Fibroblast of upper back skin (primary cell): ENCODE data around the gene OR56A1.
"Not testable (repeated sequence)": the region's sequence is repeated elsewhere in the genome, so short reads cannot be mapped to it uniquely, and the experiment has no call there.

Experiments used
- DNase-seq: peaks from one replicate; pipeline ENCODE4 v3.0.0-alpha.2; 2013

The OR56A1 gene

DNA sequence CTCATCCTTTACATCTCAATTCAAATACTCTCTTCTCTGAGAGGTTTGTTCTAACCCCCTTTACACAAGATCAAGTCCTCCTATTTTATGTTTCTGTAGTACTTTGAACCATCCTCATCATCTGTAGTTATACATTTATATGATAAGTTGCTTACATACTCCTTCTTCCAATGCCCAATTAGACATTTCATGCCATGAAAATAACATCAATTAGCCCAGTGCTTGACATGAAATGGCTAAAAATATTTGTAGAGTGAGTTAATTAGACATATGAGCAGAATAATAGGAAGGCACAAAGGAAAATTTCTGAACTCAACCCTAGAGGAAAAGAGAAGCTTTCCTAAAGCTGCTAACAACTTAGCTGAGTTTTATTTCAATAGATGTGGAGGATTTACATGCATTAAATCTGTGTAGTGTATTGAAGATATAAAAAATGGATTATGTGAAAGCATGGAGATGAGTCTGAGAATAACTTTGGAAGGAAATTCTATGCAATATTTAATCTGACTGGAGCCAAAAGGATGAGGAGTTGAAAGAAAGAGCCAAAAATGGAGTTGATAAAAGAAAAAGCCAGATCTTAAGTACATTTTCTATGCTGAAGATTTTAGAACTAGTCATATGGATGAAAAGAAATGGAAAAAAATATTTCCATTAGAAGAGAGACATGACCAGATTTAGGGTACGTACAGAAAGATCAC is at the start of gene OR56A1:
OR56A1 (minus strand) TSS at position 51 of the 698 bp plus-strand sequence. CDS start 3,066 bp downstream, outside the sequence.
- no peak for DNase-seq

- DNase-seq = no peak
Observed at GRCh38 chr11:6079463-6079862, 48.9 kb upstream of the OR56A1 start.

DNA sequence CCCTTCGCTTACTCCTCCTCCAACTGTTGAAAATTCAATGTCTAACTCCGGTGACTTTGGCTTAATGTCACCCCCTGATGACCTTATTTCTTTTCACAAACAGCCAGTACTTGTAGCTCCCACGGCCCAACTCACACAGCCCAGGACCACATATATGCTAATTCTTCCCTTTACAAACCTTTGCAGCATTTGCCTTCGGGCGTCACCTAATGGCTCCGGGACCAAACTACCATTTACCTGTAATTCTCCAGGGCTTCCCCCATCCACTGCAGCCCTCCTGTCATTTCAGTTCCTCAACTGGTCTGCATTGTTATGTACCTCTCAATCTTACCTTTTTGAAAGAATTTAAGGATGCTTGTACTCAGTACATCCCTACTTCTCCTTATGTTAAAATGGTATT is 47.2 kb upstream of the OR56A1 start:
- no peak for DNase-seq

DNA sequence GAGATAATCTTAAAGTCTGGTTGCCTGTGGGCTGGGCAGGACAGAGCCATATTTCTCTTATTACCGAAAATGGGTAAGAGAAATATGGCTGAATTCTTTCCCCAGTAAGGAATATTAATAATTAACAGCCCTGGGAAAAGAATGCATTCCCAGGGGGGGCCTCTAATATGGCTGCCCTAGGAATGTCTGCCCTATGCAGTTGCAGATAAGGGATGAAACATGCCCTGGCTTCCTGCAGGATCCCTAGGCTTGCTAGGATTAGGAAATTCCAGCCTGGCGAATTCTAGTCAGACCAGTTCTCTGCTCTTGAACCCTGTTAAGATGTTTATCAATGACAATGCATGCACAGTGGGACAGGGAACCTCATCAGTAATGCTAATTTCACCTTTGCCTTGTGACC is 45.9 kb upstream of the OR56A1 start:
- DNase-seq = not testable (repeated sequence)

DNA sequence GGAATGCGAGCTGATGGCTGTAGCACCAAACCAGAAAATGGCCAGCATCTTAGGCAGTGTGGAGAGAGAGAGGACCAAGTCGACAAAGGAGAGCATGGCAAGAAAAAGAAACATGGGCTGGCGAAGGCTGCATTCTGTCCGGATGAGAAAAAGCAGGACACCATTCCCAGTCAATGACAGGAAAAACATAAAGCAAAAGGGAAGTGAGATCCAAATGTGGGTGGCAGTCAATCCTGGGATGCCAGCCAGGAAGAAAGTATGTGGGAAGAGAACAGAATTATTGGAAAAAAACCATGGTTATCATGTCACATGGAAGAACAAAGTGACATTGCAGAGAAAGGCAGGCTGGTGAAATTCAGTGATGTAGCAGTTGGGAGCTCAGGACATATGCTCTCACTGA is 36.9 kb upstream of the OR56A1 start:
- DNase-seq = no peak

GRCh38 chr11:6062691-6063358 is 32.3 kb upstream of the OR56A1 start:
- DNase-seq = no peak

DNA sequence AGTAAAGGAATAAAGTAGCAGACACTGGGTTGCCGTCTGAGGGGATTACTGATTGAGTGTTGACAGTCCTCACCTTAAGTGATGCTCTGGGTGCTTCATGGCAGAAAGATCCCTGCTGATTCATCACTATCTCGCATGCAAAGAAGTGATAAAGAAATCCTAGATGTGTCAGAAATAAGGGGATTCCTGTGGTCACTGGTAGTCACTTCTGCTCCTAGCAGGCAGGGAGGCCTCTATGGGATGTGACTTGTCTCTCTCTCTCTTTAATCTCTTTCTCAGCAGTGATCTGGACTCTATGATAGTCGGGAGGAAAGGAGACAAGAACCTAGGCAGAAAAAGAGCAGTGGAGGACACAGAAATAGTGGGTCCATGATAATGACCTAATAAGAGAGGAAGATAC is 30.9 kb upstream of the OR56A1 start:
- DNase-seq = no peak

- DNase-seq = no peak
Observed at GRCh38 chr11:6057452-6057851, 26.9 kb upstream of the OR56A1 start.

- no peak for DNase-seq
Observed at GRCh38 chr11:6055569-6055968, 25.0 kb upstream of the OR56A1 start.

- no peak for DNase-seq
Observed at GRCh38 chr11:6052374-6052773, 21.8 kb upstream of the OR56A1 start.

GRCh38 chr11:6040874-6041273 is 10.3 kb upstream of the OR56A1 start:
- no peak for DNase-seq

GRCh38 chr11:6027501-6027900 is 3.1 kb downstream of the OR56A1 start:
- DNase-seq = no peak

DNA sequence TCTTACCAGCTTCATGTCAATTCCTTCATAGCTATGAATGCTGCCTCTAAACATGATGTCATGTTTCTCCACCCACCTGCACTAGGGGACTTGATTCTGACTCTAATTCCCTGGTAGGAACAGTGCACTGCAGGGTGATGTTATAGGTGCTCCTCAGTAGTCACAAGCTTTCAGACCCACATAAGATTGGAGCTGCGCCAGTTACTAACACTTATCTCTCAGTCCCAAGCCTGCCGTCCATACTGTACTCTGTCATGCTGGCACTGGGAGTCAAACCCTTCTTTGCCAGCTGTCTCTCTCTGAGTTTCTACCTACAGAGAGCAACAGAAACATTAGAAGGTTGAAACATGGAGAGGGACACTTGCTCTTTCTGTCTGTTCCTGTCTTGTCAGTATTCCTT is 5.5 kb downstream of the OR56A1 start:
- DNase-seq = no peak

GRCh38 chr11:6022956-6023355 is 7.6 kb downstream of the OR56A1 start:
- DNase-seq = peak; percentile 7

GRCh38 chr11:6013042-6013441 is 17.5 kb downstream of the OR56A1 start:
- DNase-seq = no peak

DNA sequence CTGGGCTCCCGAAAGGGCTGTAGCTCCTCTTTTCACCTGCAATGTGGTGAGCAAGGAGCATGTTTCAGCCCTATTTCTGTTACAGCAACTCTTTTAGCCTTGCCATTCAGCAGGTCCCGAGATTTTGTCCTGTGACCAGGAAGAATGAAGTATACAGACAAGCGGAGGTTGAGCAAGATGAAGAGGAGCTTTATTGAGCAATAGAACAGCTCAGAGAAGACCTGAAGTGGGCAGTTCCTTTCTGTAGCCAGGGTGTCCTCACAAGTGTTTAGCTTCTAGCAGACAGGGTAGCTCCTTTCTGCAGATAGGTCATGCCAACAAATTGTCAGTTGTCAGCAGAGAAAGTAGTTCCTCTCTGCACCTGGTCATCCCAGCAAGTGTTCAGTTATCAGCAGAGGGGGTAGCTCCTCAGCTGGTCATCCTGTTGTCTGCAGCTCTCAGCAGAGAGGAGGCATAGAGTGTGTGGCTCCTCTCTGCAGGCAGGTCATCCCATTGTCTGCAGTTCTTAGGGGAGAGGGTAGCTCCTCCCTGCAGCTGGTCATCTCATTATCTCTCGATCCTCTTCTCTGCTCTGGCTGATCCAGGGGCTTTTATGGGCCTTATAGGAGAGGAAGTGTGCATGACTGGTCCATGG is 18.4 kb downstream of the OR56A1 start:
- DNase-seq = no peak

- no peak for DNase-seq
Observed at GRCh38 chr11:6006846-6007245, 23.7 kb downstream of the OR56A1 start, which contains the start of gene OR56A4. OR56A4 (minus strand) TSS chr11:6006946; CDS start chr11:6002992, 3,954 bp downstream.

- no peak for DNase-seq
Observed at GRCh38 chr11:6006395-6006794, 24.2 kb downstream of the OR56A1 start.

DNA sequence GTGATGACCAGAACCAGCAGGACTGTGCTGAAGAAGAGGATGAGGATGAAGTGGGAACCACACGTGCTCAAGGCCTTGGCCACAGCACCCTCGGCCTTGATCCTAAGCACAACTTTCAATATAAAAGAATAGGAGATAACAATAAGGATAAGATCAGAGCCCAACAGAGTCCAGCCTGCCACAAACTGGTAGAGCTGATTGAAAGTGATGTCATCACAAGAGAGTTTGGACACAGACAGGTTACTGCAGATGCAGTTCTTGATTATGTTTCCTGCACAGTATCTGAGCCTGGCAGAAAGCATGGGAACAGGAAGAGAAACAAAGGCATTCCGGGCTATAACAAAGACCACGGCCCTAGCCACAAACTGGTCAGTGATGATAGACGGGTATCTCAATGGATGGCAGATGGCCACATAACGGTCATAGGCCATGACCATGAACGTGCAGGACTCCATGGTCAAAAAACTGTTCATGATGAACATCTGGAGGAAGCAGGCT is 28.3 kb downstream of the OR56A1 start:
- no peak for DNase-seq

- DNase-seq = no peak
Observed at GRCh38 chr11:5994791-5995190, 35.8 kb downstream of the OR56A1 start.

DNA sequence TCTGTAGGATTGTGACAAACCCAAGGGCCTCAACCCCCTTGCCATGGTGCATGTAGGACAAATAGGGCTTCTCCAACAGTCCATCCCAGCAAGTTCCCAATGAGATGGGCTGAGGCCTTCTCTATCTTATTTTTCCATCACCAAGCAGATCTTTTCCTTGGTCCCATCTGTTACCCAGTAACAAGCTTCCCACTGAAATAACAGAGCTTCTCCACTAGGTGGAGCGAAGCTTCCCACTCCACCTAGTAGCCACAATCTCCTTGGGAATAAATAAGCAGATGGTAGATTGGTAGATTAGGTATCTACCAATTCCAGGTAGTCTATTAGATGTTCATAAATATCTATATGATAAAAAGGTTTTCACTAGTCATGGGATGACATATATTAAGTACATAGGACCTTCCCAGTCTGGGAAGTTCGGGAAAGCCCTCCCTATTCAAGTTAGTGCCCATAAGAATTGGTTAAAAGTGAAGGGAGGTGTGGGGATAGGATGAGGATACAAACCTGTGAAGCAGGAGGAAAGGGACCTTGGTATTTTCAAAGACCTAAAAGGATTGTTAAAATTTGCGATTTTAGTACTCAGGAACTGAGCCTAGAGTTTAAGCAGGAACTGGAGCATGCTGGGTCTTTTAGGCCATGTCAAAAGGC is 37.8 kb downstream of the OR56A1 start:
- DNase-seq = no peak

GRCh38 chr11:5992150-5992549 is 38.4 kb downstream of the OR56A1 start:
- no peak for DNase-seq

DNA sequence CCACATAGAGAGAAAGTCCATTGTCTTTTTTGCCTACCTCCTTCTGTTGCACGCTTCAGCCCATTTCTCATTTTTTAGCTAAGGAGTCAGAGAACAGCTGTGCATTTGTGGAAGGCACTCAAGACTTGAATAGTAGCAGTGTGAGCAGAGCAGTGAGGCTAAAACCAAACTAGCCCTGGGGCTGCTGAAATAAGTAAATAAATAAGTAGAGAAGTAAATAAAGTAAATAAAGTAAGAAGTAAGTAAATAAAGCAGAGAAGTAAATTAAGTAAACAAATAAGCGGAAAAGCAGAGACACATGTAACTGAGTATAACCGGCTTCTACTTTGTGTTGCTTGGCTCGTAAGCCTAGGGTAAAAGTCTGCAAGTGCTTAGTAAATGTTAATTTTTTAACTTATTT is 41.4 kb downstream of the OR56A1 start:
- no peak for DNase-seq
